ENCODE results near the gene SNX2. TPM values are rescaled to one million over a fixed set of nuclear protein-coding genes. Genes with fewer than 3 reads are reported as not detected.
"Not testable (repeated sequence)": the region's sequence is repeated elsewhere in the genome, so short reads cannot be mapped to it uniquely, and the experiment has no call there.

SNX2 gene
- total RNA-seq, 1 donor from 2014 or later = 88.5 TPM

DNA sequence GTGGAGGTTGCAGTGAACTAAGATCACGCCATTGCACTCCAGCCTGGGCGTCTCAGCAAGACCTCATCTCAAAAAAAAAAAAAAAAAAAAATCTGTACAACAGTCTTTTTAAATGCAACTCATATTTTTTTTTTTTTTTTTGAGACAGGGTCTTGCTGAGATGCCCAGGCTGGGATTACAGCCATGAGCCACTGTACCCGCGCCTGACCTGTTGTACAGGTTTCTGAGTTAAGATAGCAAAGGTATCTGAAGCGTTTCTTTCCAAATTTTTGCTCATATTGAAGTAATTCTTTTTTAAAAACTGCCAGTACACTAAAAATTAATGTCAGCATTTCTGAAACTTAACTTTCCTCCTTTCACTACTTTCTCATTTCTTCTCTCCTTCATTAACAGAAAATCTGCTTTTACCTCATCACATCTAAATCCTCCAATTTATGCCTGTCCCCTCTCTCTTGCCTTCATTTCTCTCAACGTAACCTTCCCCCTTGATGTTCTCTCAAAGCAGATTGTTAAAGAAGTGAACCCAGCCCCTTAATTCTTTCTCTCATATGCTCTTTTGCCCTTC, 67.2 kb downstream of the SNX2 start:
- no peak for DNase-seq (ENCODE audit: low read depth in 2 of 2)

DNA sequence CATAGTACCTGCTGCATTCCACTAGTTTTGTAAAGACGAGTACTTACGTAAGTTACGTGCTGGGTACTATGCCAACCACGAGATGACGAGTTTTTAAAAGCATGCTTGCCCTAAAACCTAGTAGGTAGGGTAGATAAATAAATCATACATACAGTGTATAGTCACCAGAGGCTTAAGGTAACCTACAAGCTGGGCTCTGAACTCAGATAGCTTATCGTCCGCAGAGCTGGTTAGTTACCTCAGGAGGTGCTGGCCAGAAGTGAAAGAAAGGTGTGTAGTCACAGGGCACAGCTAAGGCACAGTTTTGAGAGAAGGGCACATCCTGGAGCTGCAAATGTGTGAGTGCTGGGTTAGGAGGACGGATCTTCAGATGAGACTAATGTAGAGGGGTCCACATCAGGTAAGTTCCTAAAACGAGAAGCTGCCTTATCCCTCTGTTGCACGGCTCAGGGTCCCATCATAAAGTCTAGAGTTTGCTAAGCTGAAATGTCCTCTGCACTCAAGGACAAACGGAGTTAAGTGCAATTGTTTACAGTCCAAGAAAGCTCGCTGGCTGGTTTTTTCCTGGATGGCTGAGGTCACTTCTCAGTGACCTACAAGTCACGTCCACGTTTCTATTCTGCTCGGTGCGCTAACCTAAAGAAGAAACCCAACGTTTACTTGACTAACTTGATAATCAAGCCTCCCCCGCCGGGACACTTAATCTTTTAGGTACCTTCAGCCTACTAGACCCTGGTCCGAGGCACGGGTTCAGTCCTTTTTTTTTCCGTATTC, 69.4 kb downstream of the SNX2 start:
- DNase-seq (ENCODE audit: low read depth in 2 of 2) = peak in 1 of 2 donors; percentile 9

DNA sequence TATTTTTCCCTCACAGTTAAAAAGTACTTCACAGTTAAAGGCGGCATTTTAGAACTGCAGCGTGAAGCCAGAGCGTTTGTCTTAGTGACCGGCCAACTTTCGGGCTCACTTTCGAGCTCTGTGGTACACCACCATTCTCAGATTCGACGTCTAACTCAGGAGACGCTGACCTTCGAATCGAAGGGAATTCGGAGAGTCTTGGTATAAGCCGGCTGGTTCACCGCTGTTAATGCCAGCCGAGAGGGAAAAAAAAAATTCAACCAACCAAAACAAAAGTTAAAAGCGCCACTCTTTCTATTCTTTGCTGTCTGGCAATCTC, 70.0 kb downstream of the SNX2 start:
- peak in 1 of 2 donors; percentile 21 for DNase-seq (ENCODE audit: low read depth in 2 of 2)

DNA sequence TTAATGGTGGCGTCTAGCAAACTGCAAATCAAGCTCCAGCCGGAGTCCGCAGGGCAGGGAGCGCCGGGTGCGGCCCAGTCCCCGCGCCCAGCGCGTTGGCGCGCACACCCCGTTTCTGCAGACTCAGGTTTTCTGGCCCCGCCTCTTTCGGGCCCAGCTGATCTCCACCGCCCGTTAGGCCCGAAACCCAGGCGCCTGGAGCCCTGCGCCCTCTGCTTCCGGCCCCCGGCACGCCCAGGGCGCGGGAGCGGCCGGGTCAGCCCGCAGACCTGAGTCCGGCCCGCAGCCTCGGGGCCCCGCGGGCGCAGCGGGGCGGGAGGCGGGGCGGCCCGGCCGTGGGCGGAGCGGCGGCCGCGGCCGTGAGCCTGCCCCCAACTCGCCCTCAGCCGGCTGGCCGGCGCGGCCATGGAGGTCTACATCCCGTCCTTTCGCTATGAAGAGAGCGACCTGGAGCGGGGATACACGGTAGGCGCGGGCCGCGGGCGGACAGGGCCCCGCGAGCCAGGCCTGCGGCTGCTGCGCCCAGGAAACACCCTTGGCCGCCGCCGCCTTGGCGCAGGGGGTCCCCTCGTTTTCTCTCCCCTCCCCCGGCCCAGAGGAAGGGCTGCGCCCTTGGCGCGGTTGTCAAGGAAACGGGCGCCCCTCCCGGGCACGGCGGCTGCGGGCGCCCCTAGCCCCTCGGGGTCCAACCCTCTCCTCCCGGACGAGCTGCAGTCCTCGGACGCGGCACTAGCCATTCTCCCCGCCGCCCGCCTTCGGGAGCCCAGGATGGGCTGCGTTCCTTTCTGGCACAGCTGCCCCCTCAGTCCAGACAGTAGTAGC, 70.6 kb downstream of the SNX2 start, which contains the start of gene SNX24:
Gene SNX24, plus strand, starts transcription at position 385 of the 822 bp plus-strand sequence. Its CDS starts 21 bp downstream, at position 406.
- peak; percentile 68 to 71 for DNase-seq (ENCODE audit: low read depth in 2 of 2)

DNA sequence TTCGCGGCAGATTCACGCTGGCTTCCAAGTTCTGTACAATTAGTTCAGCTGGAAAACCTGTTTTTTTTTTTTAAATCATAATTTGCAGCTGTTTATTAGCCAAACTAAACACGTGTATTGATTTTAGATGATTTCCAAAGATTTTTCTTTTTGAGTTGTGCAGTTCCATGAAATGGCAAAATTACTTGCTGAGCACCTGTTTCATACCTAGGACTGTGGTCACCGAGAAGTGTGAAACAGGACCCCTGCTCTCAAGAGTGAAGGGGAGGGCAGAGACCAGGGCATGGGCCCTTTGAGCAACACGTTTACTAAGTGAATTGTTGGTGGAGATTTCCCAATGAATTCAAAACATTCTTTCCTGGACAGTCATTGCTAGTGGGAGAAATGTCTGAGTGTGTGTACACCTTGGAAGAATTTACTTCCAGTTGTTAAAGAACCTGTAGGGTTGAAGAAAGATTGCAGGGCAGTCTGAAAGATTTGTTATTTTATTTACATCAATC, 71.2 kb downstream of the SNX2 start:
- peak in 1 of 2 donors; percentile 23 for DNase-seq (ENCODE audit: low read depth in 2 of 2)

DNA sequence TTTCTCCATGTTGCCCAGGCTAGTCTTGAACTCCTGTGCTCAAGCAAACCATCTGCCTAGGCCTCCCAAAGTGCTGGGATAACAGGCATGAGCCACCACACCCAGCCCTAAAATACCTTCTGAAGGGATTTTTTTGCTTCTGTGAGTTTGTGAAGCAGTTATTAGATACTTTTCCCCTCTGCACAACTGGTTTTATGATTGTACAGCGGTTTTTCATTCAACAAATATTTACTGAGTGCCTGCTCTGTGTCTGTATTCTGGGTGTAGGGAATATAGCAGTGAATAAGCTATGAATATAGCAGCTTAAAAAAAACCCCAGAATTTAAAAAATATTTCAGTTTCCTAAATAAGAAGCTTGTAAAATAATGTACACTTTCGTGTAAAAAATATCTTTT, 72.8 kb downstream of the SNX2 start:
- no peak for DNase-seq (ENCODE audit: low read depth in 2 of 2)

DNA sequence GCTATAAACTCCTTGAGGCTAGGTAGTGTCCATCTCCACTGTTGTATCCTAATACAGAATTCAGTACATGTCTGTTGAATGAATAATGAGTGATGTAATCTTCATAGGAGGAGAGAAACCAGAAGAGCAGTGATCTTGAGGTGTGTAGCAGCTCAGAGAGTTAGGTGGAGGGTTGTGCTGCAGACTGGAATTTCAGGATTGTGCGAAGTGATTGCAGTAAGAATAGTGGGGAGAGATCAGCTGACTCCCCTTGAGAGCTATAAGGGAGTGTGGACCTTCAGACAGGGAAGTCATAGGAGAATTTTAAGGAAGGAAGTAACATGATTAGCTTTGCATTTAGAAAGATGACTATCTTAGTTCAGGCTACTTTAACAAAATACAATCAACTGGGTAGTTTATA, 74.9 kb downstream of the SNX2 start:
- no peak for DNase-seq (ENCODE audit: low read depth in 2 of 2)

DNA sequence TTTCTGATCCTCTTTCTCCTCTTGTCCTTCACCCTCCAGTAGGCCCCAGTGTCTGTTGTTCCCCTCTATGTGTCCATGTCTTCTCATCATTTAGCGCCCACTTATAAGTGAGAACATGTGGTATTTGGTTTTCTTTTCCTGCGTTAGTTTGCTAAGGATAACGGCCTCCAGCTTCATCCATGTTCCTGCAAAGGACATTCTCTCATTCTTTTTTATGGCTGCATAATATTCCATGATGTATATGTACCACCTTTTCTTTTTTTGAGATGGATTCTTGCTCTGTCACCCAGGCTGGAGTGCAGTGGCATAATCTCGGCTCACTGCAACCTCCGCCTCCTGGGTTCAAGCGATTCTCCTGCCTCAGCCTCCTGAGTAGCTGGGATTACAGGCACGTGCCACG, 82.7 kb downstream of the SNX2 start:
- not testable (repeated sequence) for DNase-seq (ENCODE audit: low read depth in 2 of 2)

DNA sequence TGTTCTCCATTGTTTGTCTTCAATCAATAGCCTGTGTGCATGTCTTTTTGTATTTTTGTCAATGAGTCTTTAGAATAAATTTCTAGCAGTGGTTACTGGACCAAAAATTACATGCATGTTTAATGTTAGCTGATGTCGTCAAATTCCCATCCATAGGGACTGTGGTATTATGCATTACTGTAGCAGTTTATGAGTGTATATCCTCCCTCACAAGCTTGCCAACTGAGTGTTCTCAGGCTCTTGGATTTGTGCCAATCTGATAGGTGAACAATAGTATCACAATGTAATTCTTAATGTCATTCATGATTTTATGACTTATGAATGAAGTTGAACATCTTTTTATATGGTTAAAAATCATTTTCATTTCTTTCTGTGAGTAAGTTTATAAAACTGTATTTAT, 83.6 kb downstream of the SNX2 start:
- peak; percentile 71 to 90 for DNase-seq (ENCODE audit: low read depth in 2 of 2)

DNA sequence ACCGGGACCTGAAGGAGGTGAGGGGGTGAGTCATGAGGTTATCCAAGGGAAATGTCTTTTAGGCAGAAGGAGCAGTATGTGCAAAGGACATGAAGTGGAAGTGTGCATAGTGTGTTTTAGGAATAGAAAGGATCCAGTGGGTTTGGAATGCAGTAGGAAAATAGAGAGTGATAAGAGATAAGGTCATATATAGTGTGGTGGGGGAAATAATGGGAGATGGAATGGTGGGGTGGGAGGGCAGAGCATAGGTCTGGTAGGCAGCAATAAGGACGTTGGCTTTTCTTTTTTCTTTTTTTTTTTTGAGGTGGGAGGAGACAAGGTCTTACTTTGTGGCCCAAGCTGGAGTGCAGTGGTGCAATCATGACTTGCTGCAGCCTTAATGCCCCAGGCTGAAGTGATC, 88.4 kb downstream of the SNX2 start:
- no peak for DNase-seq (ENCODE audit: low read depth in 2 of 2)

DNA sequence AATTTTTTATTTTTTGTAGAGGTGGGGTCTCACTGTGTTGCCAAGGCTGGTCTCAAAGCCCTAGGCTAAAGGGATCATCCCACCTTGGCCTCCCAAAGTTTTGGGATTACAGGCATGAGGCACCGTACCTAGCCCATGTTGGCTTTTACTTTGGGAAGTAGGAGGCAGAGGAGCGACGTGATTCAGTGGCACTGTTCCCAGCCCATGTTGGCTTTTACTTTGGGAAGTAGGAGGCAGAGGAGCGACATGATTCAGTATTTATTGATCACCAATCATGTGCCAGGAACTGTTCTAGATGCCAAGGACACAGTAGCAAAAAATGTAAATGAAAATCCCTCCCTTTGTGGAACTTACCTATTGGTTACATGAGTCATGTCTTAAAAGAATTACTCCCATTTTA, 88.8 kb downstream of the SNX2 start:
- DNase-seq (ENCODE audit: low read depth in 2 of 2) = no peak

DNA sequence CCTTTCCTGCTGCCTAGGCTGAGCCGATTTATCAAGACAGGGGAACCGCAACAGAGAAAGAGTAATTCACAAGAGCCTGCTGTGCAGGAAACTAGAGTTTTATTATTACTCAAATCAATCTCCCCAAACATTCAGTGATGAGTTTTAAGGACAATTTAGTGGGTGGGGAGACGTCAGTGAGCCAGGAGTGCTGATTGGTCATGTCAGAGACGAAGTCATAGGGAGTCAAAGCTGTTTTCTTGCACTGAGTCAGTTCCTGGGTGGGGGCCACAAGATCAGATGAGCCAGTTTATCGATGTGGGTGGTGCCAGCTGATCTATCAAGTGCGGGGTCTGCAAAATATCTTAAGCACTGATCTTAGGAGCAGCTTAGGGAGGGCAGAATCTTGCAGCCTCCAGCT, 89.5 kb downstream of the SNX2 start:
- DNase-seq (ENCODE audit: low read depth in 2 of 2) = no peak

DNA sequence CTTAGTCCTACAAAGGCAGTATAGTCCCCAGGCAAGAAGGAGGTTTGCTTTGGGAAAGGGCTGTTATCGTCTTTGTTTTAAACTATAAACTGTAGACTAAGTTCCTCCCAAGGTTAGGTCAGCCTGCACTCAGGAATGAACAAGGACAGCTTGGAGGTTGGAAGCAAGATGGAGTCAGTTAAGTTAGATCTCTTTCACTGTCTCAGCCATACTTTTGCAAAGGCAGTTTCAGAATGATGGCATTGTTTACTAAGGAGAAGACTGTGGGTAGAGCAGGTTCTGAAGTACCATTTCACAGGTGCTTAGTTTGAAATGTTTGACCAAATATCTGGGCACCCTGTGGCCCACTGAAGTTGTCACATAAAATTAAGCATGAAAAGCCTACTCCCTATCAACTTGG, 90.0 kb downstream of the SNX2 start:
- no peak for DNase-seq (ENCODE audit: low read depth in 2 of 2)

DNA sequence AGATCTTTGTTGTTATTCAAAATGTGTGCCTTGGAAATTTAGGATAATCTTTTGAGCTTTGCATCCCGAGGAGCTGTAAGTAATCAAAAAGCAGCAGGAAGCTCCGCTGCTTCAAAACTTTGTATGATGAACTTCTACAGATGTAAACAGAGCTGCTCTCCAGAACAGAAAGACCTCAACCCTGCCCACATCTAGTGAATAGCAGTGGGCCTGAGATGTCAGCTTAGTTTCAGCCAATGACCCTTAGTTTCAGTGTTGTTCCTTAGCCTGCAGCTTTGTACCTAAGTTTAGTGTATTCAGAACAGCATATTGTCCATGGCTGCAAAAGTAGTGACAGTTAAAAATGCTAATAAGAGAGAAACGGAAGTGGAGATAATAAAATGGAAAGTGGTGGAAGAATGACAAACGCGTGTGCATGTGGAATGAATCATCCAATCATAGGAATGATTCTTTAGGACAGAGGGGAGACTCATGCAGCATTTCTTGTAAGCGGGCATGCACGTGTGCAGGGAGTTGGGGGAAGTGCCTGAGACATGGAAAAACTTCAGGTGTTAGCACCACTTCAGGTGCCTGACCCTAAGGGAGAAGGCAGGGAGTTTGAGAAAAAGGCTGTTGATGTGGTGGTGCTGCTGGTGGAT, 95.5 kb downstream of the SNX2 start:
- peak in 1 of 2 donors; percentile 11 for DNase-seq (ENCODE audit: low read depth in 2 of 2)

DNA sequence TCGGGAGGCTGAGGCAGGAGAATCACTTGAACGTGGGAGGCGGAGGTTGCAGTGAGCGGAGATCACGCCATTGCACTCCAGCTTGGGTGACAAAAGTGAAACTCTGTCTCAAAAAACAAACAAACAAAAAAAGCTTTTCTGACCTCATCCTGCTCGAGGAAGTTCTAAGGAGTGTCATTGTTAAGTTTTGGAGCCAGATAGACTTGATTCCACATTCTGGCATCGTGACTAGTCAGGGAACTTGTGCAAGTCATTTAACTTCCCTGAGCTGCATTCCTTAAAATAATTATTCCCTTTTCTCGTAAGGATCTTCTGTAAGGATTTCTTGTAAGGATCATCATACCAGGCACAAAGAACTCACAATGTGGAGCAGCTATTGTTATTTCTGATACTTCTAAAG, 96.8 kb downstream of the SNX2 start:
- peak in 1 of 2 donors; percentile 20 for DNase-seq (ENCODE audit: low read depth in 2 of 2)

DNA sequence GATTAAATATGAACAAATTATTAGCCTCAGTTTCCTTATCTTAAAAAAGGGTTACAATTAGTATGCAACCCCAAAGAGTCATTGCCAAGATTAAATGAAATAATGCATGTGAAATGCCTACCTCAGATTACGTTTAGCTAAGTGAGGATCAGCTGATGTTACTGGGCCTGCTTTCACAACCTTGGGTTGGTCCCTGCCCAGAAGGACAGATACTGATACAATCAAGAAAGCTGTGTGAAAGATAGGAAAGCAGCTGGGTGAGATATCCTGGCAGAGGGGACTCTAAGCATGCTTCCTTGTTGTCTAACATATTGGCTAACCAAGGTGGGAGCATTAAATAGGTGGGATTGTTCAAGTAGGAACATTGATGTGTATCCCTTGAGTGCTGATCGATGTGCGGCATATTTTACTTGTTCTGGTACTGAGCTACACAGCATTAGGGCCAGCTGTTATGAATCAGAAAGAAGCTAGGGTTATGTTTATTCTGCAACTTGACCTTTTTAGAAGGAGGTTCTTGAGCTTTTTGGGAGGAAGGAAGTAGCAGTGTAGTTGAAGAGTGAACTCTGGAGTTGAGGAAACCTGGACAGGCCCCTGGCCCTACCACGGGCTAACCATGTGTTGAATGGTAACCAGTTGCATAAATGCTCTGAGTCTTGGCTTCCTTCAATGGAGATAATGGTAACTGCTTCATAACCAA, 99.4 kb downstream of the SNX2 start:
- DNase-seq (ENCODE audit: low read depth in 2 of 2) = peak in 1 of 2 donors; percentile 54

DNA sequence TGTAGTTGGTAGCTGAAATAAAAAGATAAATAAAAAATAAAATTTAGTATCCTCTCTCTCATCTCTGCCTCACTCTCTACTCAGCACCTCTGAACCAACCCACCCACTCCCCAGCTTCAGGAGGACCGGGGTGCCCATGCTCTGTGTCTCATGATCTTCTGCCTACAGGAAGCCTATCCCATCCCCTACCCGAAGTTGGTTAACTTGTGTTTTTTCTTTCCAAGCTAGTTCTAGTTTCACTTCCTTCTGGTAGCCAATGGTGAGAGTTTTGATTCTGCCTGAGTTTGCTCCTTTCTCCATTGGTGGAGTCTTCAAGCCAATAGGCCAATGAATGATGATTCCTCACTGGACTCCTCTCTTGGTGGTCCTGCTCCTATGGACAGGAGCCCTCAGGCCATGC, 102.6 kb downstream of the SNX2 start:
- no peak for DNase-seq (ENCODE audit: low read depth in 2 of 2)

DNA sequence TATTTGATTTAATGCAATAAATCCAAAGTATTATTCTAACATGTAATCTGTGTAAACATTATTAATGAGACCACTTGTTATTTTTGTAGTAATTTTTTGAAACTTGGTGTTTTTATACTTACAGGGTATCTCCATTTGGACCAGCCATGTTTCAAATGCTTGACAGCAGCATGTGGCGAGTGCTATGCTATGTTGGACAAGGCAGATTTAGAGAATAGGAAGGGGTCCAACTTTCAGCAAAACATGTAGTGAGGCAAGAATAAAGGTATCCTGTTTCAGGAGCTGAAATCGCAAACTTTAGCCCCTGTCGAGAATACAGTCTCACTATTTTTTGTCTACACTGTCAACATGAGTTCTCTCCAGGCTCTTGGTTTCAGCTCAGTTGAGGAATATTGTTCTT, 104.2 kb downstream of the SNX2 start:
- DNase-seq (ENCODE audit: low read depth in 2 of 2) = no peak

Measured in lung microvascular endothelial cell (primary cell).